Activated CD8-positive, alpha-beta memory T cell treated with anti-CD3 and anti-CD28 coated beads for 24 hours (primary cell): ENCODE results near the gene COCH.

Experiments
- DNase-seq: peaks from one replicate; pipeline ENCODE4 v3.0.0-alpha.2; 2020

Gene COCH

GRCh38 chr14:30874120-30874998 is at the start of gene COCH:
TSS of gene COCH (plus strand) at chr14:30874559. CDS start at chr14:30874939, 380 bp downstream.
- DNase-seq: peak; percentile 74

GRCh38 chr14:30826070-30826469 is 48.3 kb upstream of the COCH start:
- DNase-seq: no peak

- no peak for DNase-seq
Observed at GRCh38 chr14:30829853-30830252, 44.5 kb upstream of the COCH start.

- DNase-seq: no peak
Observed at GRCh38 chr14:30834353-30834752, 40.0 kb upstream of the COCH start.

- DNase-seq: no peak
Observed at GRCh38 chr14:30838351-30838750, 36.0 kb upstream of the COCH start.

GRCh38 chr14:30840086-30840779 is 34.1 kb upstream of the COCH start:
- DNase-seq: no peak

- no peak for DNase-seq
Observed at GRCh38 chr14:30842431-30842830, 31.9 kb upstream of the COCH start.

GRCh38 chr14:30848449-30849240 is 25.7 kb upstream of the COCH start:
- DNase-seq: no peak

- no peak for DNase-seq
Observed at GRCh38 chr14:30849354-30849753, 25.0 kb upstream of the COCH start.

GRCh38 chr14:30849983-30850382 is 24.4 kb upstream of the COCH start:
- no peak for DNase-seq

GRCh38 chr14:30853946-30854345 is 20.4 kb upstream of the COCH start:
- DNase-seq: no peak

- DNase-seq: no peak
Observed at GRCh38 chr14:30854492-30854891, 19.9 kb upstream of the COCH start.

GRCh38 chr14:30855345-30856037 is 18.9 kb upstream of the COCH start:
- no peak for DNase-seq

GRCh38 chr14:30861200-30861599 is 13.2 kb upstream of the COCH start:
- DNase-seq: no peak

- DNase-seq: no peak
Observed at GRCh38 chr14:30864934-30865333, 9.4 kb upstream of the COCH start.

GRCh38 chr14:30868736-30869135 is 5.6 kb upstream of the COCH start:
- DNase-seq: no peak

GRCh38 chr14:30869551-30870155 is 4.7 kb upstream of the COCH start:
- DNase-seq: no peak

GRCh38 chr14:30872602-30873001 is 1.8 kb upstream of the COCH start:
- DNase-seq: no peak

GRCh38 chr14:30873308-30874119 is 845 bp upstream of the COCH start:
- DNase-seq: no peak

GRCh38 chr14:30874999-30875787 is 834 bp downstream of the COCH start:
- peak; percentile 66 for DNase-seq

GRCh38 chr14:30875788-30876053 is 1.4 kb downstream of the COCH start:
- DNase-seq: no peak
